C4-2B (cell line): ENCODE data around the gene GLYR1.

Experiments
- H3K27ac ChIP-seq: fragments of 450-650 bp; 2 replicates; pipeline ENCODE4 v1.5.1; 2017
- ZFX ChIP-seq: fragments of 450-650 bp; IDR thresholded peaks from 2 replicates; pipeline ENCODE4 v1.6.1; 2017
- TF ChIP-seq, protein P1 (sequence below): fragments of 450-650 bp; conservative IDR thresholded peaks from 2 replicates; pipeline ENCODE4 v1.5.1; 2017; ENCODE audit warnings: mild to moderate bottlenecking

The GLYR1 gene

DNA sequence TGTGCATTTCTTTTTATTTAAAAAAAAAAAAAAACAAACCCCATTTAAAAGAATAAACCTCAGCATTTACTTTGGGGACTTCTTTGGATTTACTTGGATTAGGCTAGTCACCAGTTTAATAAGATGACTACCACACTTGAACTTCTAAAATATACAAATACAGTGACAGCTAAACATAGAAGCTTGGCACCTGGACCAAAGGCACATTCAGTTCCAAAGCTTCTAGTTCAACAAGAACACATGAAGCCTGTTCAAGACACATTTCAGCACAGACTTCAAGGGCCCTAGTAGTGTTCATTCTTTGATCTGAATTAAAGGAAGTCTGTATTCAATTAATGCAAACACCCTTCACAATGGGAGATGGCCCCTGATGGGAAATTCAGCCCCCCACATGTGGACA lies 33.0 kb downstream of the GLYR1 start:
- H3K27ac ChIP-seq, result no peak overlapping the region
- TF ChIP-seq ZFX, result no peak

DNA sequence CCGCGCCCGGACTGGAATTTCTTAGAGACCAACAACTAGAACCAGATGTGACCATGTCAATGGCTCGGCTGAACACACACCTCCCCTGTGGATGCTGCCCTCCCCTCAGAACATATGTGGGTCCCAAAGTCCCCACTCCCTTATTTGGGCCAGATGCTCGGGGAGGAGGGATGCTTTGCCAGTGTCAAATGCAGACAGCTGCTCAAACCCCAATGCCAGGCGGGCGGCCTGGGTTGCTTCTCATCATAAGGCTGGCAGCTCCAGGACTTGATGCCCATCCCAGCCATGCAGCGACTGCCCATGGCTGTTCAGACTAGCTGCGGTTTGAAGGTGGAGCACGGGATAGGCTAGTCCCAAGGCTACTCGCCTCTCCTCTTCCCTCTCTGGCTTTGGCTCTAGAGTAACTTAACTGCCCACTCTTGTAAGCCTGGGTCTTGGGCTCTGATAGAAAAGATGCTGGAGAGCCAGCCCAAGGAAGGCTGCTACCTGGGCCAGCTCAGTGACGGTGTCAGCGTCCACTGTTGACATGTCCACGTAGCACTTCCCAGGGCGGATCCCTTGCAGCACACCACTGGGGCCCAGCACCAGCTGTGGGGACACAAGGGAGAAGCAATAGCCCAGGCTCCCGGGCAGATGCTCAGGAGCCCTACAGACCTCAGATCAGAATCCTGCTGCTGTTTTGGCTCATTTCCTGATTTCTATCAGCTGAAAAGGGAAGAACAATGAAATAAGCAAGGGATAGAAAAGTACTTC lies 33.7 kb downstream of the GLYR1 start:
- H3K27ac ChIP-seq, result no peak overlapping the region
- no peak for TF ChIP-seq ZFX
- TF ChIP-seq, protein P1, sequence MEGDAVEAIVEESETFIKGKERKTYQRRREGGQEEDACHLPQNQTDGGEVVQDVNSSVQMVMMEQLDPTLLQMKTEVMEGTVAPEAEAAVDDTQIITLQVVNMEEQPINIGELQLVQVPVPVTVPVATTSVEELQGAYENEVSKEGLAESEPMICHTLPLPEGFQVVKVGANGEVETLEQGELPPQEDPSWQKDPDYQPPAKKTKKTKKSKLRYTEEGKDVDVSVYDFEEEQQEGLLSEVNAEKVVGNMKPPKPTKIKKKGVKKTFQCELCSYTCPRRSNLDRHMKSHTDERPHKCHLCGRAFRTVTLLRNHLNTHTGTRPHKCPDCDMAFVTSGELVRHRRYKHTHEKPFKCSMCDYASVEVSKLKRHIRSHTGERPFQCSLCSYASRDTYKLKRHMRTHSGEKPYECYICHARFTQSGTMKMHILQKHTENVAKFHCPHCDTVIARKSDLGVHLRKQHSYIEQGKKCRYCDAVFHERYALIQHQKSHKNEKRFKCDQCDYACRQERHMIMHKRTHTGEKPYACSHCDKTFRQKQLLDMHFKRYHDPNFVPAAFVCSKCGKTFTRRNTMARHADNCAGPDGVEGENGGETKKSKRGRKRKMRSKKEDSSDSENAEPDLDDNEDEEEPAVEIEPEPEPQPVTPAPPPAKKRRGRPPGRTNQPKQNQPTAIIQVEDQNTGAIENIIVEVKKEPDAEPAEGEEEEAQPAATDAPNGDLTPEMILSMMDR, result no peak

GRCh38 chr16:4811773-4812172 lies 35.3 kb downstream of the GLYR1 start:
- no peak for TF ChIP-seq ZFX
- TF ChIP-seq, protein P1, result no peak
- H3K27ac ChIP-seq, result no peak overlapping the region

DNA sequence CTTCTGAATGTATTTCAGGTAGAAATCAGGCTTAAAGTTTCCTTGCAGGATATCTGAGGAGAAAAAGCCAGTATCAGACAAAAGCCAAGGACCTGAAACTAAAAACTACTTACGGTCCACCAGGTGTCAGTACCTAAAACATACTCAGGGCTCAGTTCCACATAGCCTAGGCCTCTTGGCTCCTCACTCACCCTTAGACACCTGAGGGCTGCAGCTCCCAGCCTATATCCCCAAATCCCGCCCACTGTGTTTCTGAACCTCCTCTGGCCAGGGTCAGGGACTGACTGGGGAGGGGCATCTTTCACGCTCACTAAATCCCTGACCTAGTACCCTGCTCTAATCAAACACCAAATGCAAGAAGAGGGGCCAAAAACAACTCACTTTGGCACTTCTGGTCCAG lies 35.8 kb downstream of the GLYR1 start:
- TF ChIP-seq, protein P1, result no peak
- TF ChIP-seq ZFX, result no peak
- no peak overlapping the region for H3K27ac ChIP-seq

- TF ChIP-seq ZFX, result no peak
- TF ChIP-seq, protein P1, result no peak
- H3K27ac ChIP-seq, result no peak overlapping the region
Observed at GRCh38 chr16:4806280-4806679, 40.8 kb downstream of the GLYR1 start.

DNA sequence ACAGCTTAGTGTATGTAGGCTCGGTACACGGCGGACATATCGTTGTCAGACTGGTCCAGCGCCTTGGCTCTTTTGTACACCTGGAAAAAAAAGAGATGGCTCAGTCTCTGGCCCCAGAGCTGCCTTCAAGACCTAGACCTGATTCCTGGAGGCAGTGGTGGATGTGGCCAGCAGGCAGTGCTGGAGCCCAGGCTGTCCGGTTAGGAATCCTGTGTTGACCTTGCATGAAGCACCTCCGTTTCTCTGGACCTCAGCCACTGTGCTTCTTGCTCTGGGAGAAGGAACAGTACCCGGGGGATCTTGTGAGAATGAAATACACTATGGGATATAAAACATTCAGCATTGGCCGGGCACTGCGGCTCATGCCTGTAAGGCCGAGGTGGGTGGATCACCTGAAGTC lies 41.9 kb downstream of the GLYR1 start:
- no peak for TF ChIP-seq ZFX
- TF ChIP-seq, protein P1, result no peak
- no peak overlapping the region for H3K27ac ChIP-seq

GRCh38 chr16:4803898-4804762 lies 43.0 kb downstream of the GLYR1 start:
- H3K27ac ChIP-seq, result no peak overlapping the region
- TF ChIP-seq, protein P1, result no peak
- TF ChIP-seq ZFX, result no peak
